ENCODE measurements around the gene IPPK. TPM values are rescaled to one million over a fixed set of nuclear protein-coding genes. Genes with fewer than 3 reads are reported as not detected.

The IPPK gene
- total RNA-seq, 2 experiments from 2014 or later: 9.6 to 10.9 TPM

DNA sequence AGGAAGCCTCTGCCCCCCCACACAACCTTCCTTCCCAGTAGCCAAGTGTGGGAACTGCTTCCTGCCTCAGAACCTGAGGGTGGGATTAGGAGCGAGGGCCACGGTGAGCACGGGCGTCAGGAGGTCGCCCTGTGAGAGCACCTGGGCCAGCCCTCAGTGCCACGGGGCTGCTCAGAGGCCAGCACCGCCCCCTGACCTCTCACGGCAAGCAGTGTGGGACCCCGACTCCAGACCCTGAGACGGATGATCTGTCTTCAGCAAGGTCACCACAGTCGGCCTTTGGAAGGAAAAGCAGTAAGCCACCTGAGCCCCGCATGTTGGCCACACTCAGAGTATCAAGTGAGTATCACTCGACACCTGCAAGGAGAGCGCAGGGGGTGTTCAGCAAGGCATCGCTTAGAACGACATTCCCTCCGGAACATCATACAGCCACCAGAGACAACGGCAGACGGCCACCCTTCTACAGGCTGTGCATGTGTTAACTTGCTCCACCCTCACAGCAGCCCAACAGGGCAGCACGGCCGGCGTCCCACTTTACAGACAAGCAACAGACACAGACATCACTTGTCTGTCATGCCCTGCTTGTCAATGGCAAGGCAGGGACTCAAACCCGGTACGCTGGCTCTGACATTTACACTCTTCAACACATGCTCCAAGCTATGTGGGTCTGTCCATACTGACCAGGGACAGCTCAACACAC lies 50.2 kb downstream of the IPPK start:
- CTCF ChIA-PET: interaction anchor here (1.1 kb wide), 1 partner anchor 481 kb away, joined by 3 read pairs; no protein-coding TSS in a partner anchor
- no peak overlapping the region for H3K4me3 Mint-ChIP-seq
- H3K27me3 Mint-ChIP-seq: no peaks in the 10 kb centered on the region
- POLR2A ChIA-PET: no interaction called here
- no peaks in the 10 kb centered on the region for H3K4me1 Mint-ChIP-seq
- H3K27ac Mint-ChIP-seq: no peak overlapping the region
- H3K9me3 Mint-ChIP-seq: no peaks in the 10 kb centered on the region
- H3K36me3 Mint-ChIP-seq (ENCODE audit: low read depth): peaks cover 34% of the 10 kb centered on the region
- DNase-seq: no peak

DNA sequence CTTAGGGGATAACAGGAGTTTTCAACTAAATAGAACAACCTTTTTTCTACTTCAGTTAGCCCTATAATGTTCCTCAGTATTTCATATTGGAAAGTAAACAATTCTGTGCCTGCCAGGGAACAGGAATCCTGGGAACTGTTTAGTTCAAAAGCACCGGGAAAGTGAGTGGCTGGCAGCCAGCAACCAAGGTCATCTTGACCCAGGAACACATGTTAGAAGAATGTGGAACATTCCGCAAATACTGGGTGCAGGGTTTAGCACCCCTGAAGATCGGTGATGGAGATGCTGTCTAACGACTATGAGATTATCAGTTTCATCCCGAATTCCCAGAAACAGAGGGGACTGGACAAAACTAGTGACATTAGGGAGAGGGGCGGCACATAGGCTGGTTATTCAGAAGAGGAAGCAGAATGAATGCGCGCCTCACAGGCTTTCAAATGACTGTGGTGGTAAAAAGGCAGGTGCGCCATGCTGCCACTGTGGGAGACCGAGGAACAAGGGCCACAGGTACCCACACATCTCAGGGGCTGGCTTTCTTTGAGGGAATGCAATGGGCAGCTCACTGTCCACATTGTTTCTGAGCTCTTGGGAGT lies 51.2 kb downstream of the IPPK start:
- no peaks in the 10 kb centered on the region for H3K4me1 Mint-ChIP-seq
- H3K27ac Mint-ChIP-seq: peak overlapping the region; percentile 19
- CTCF ChIA-PET: interaction anchor here (1.8 kb wide), 1 partner anchor 18 kb away, joined by 5 read pairs; no protein-coding TSS in a partner anchor
- H3K9me3 Mint-ChIP-seq: no peaks in the 10 kb centered on the region
- H3K4me3 Mint-ChIP-seq: no peak overlapping the region
- H3K27me3 Mint-ChIP-seq: no peaks in the 10 kb centered on the region
- DNase-seq: no peak
- H3K36me3 Mint-ChIP-seq (ENCODE audit: low read depth): peaks cover 34% of the 10 kb centered on the region
- POLR2A ChIA-PET: no interaction called here

DNA sequence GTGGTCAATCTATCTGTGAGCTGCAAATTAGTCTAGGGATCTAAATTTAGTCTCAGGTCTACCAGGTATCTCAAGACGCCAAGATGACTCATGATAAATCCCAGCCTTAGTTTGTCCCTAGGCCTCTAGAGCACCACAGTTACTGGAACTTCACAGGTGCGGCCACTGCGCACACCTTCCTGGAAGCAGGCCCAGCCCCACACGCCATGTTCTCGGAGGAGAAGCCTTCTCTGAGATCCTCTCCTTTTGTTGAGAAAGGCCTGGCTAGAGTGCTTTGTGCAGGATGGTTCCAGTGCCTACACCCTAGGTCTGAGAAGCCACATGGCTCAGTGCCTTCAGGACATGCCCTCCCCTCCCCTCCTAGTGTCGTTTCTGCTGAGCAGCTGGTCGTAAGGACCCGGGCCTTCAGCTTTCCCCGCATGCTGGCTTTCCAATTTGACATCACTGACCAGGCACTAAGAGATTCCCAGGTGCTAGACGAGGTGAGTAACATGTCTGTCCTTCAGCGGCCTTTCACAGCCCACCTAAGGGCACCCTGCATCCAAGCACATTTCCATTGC lies 51.9 kb downstream of the IPPK start:
- H3K27ac Mint-ChIP-seq: no peak overlapping the region
- no peak for DNase-seq
- no peaks in the 10 kb centered on the region for H3K4me1 Mint-ChIP-seq
- ChIA-PET POLR2A (no interaction called here), CTCF (interaction anchor here (1.6 to 1.8 kb wide), 2 partner anchors 17 to 21 kb away, joined by 4 to 5 read pairs; no protein-coding TSS in a partner anchor)
- no peaks in the 10 kb centered on the region for H3K27me3 Mint-ChIP-seq
- H3K4me3 Mint-ChIP-seq: no peak overlapping the region
- no peaks in the 10 kb centered on the region for H3K9me3 Mint-ChIP-seq
- H3K36me3 Mint-ChIP-seq (ENCODE audit: low read depth): peaks cover 30% of the 10 kb centered on the region

DNA sequence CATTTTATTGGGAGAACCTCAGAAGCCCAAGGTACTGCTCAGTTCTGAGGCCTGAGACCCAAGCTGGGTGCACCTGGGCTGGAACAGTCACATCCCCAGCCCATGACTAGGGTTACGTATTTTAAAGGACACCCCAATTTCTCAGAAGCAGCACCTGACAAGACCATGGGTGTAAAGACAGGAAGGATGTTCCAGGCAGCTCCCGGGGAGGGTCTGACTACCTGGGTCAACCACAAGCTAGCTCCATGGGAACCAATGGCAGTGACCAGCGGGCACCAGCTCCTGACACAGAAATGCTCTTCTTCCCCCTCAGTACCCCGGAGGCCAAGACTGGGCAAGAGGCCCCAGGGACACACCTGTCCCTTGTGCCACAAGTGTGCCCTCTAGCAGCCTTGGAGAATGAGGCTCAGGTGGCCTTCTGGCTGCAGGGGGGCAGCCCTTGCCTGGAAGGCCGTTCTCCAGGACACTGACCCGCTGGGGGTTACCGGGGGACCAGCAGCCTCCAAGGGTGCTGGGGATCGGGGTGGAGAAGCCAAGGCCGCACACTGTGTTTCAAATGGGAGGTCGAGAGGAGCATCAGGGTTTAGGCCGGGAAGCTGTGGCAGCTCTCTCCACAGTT lies 52.6 kb downstream of the IPPK start:
- no peaks in the 10 kb centered on the region for H3K27me3 Mint-ChIP-seq
- peaks cover 32% of the 10 kb centered on the region for H3K36me3 Mint-ChIP-seq (ENCODE audit: low read depth)
- H3K4me1 Mint-ChIP-seq: no peaks in the 10 kb centered on the region
- H3K4me3 Mint-ChIP-seq: no peak overlapping the region
- no peaks in the 10 kb centered on the region for H3K9me3 Mint-ChIP-seq
- ChIA-PET CTCF (interaction anchor here (0.9 to 1.8 kb wide), 3 partner anchors 16 to 479 kb away, joined by 3 to 5 read pairs (median 4); no protein-coding TSS in a partner anchor), POLR2A (no interaction called here)
- peak overlapping the region; percentile 62 for H3K27ac Mint-ChIP-seq
- no peak for DNase-seq

DNA sequence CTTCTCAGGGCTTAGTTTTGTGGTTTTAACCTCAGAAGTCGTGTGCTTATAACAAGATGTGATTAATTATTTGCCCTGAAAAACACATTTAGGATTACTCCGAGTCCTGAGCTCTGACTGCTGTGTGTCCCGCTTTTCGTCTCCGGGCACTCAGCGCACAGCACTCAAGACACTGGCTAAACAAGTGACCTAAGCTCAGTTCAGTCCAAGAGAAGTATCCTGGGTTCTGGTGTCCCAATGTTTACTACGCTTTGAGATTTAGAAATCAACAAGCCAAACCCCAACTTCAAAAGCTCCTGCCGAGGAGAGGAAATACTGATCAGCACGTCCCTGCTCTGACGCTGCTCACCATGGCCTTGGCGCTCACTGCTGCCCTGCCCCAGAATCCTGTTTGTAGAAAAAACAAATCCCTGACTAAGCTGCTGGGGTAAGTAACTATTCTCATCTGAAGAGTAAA lies 53.2 kb downstream of the IPPK start:
- ChIA-PET CTCF (interaction anchor here (0.6 to 1.8 kb wide), 5 partner anchors 16 to 478 kb away, joined by 3 to 5 read pairs (median 4); no protein-coding TSS in a partner anchor), POLR2A (no interaction called here)
- no peaks in the 10 kb centered on the region for H3K27me3 Mint-ChIP-seq
- H3K27ac Mint-ChIP-seq: no peak overlapping the region
- no peak for DNase-seq
- H3K36me3 Mint-ChIP-seq (ENCODE audit: low read depth): peaks cover 38% of the 10 kb centered on the region
- H3K4me3 Mint-ChIP-seq: no peak overlapping the region
- no peaks in the 10 kb centered on the region for H3K9me3 Mint-ChIP-seq
- H3K4me1 Mint-ChIP-seq: no peaks in the 10 kb centered on the region

DNA sequence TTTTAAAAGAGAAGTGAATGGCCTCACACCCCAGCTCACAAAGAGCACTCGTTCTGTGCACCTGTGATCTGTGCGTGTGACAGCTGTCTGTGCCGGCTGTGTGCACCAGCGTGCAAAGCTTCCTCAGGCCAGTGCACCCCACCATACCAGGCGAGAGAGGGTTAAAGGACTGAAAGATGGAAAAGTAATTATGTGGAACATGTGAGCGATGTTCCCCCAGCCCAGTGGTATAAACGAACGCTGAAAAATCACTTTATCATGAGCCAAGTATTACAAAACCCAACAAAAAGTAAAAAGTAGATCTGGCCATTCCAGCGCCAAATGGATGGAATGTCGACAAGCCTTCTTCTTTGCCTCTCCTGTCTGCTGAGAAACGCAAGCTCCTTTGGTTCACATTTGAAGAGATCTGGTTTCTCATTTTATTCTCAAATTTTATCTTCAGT lies 53.7 kb downstream of the IPPK start:
- Mint-ChIP-seq H3K9me3 (no peaks in the 10 kb centered on the region), H3K4me3 (no peak overlapping the region), H3K27me3 (no peaks in the 10 kb centered on the region), H3K4me1 (no peaks in the 10 kb centered on the region), H3K36me3 (ENCODE audit: low read depth) (peaks cover 41% of the 10 kb centered on the region), H3K27ac (no peak overlapping the region)
- ChIA-PET POLR2A (no interaction called here), CTCF (interaction anchor here (0.6 to 1.0 kb wide), 2 partner anchors 220 to 476 kb away, joined by 3 to 4 read pairs; no protein-coding TSS in a partner anchor)
- no peak for DNase-seq

DNA sequence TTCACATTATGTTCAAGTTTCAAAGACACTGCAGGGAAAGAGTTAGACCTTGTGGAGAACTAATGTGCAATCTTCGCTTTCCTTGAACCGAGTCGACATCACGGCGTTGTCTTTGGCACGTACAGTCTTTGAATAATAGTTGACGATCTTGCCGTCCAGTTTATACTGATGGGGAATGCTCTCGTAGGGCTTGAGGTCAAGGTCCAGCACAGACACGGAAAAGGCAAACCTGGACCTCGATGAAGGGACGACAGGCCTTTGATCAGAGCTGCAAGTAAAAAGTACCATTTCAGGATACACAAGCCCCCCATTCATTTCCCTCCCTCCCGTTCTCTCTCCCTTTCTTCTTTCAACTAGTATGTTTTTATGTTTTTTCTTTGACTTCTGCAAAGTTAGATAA lies 54.1 kb downstream of the IPPK start:
- Mint-ChIP-seq H3K9me3 (no peaks in the 10 kb centered on the region), H3K36me3 (ENCODE audit: low read depth) (peaks cover 43% of the 10 kb centered on the region), H3K4me3 (no peak overlapping the region), H3K27ac (no peak overlapping the region), H3K4me1 (no peaks in the 10 kb centered on the region), H3K27me3 (no peaks in the 10 kb centered on the region)
- no peak for DNase-seq
- CTCF ChIA-PET: interaction anchor here (1.0 kb wide), 1 partner anchor 476 kb away, joined by 3 read pairs; no protein-coding TSS in a partner anchor
- POLR2A ChIA-PET: no interaction called here

DNA sequence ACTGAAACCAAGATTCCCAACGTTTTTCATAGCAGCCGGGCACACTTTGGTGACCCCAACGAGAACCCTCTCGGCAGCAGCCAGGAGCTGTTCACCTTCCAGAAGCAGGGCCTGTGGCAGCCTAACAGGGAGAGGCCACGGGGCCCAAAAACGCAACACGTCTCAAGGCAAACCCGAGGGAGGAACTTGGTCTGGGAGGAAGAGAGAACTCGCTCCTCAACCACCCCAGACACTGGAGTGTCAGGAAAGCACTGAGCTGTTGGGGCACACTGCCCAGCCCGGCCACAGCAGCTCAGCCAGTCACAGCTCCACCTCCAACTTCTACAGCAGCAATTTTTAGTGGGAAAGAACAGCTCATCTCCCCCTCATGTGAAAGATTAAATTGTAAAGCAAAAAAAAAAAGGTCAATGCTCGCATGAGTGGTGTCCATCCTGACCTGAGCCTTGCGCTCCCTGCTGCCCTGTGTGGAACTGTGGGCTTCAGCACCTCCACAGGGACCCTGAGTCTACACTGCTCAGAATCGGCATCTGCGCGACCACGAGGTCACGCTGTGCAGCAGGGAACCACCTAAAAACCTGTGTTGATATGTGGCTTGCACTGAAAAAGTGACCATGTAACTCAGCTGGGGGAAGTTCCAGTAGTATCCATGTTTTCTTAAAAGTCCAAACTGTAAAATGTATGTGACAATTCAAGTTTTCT lies 55.0 kb downstream of the IPPK start:
- no peaks in the 10 kb centered on the region for H3K9me3 Mint-ChIP-seq
- no peaks in the 10 kb centered on the region for H3K4me1 Mint-ChIP-seq
- no peak for DNase-seq
- ChIA-PET CTCF (no interaction called here), POLR2A (no interaction called here)
- peaks cover 43% of the 10 kb centered on the region for H3K36me3 Mint-ChIP-seq (ENCODE audit: low read depth)
- H3K27ac Mint-ChIP-seq: no peak overlapping the region
- H3K4me3 Mint-ChIP-seq: no peak overlapping the region
- no peaks in the 10 kb centered on the region for H3K27me3 Mint-ChIP-seq

DNA sequence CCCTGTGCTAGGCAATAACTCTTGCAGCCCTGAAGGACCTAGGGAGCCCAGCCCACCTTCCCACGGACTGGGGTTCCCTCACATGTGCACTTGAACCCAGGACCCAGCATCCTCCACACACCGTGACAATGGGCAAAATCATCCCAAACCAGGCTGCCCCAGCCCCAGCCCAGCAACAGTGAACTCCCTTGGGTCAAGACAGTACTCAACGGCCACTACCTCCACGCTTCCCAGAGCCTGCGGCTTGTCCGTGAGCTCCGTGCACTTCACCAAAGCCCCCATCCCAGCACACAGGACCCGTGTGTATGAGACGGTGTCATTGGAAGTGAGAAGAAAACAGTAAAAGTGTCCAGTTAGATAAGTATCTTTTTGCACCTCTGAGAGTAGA lies 55.8 kb downstream of the IPPK start:
- Mint-ChIP-seq H3K27ac (peak overlapping the region; percentile 19), H3K4me1 (no peaks in the 10 kb centered on the region), H3K36me3 (ENCODE audit: low read depth) (peaks cover 38% of the 10 kb centered on the region), H3K4me3 (no peak overlapping the region), H3K9me3 (no peaks in the 10 kb centered on the region), H3K27me3 (no peaks in the 10 kb centered on the region)
- CTCF ChIA-PET: no interaction called here
- DNase-seq: no peak
- POLR2A ChIA-PET: no interaction called here

DNA sequence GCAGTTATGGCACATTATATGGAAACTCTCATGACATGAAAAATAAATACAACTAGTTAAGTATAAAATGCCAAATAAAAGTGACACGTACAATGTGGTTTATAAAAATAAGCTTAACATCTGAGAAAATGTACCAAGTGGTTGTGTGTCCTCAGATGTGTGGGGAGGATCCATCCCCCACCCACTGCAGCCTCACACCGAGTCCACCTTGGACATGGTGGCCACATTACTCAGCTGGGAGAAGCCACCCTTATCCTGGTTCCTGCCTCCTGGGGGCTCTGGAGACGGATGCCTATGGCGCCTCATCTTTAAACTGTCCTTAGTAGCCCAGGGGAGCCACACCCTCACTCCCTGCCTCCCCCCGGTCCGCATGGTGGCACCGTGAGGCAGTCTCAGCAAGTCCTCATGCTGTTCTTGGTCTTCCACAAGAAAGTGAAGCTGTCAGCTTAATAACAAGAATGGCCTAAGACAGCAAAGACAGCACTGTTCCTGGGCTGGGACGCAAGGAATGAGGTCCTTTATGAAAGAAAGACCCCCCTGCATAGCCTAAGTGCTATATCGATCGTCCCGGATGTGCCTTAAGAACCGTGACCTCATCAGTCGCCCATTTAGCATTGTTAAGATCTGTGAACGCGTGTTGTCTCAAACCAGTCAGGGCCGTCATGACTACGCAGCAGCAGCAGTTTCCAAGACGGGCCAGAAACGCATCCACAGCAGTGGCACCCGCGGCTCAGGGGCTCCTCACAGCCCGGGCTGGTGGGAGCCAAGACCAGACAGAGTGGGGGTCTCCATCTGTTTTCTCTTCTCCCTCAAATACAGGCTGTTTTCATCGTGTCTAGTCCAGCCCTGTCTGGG lies 56.4 kb downstream of the IPPK start:
- Mint-ChIP-seq H3K9me3 (no peaks in the 10 kb centered on the region), H3K27me3 (no peaks in the 10 kb centered on the region), H3K27ac (peak overlapping the region; percentile 19), H3K4me1 (no peaks in the 10 kb centered on the region), H3K4me3 (no peak overlapping the region), H3K36me3 (ENCODE audit: low read depth) (peaks cover 33% of the 10 kb centered on the region)
- ChIA-PET POLR2A (no interaction called here), CTCF (interaction anchor here (0.7 kb wide), 1 partner anchor 266 kb away, joined by 4 read pairs; no protein-coding TSS in a partner anchor)
- no peak for DNase-seq

DNA sequence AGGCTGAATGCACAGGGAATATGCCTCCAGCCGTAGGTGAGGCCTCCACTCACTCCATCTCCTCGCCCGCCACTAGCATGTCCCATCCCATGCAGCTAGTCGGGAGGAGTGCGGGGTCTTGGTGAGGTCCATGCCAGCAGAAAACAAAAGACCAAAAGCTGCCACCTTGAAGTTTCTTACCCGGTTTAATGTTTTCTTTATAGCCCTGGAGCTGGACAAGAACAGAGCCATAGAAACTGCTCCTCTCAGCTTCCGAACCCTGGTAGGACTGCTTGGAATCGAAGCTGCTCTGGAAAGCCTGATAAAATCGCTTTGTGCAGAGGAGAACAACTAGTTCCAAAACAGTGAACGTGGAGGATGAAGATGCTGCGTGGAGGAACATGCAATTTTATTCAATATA lies 57.1 kb downstream of the IPPK start:
- Mint-ChIP-seq H3K4me3 (no peak overlapping the region), H3K36me3 (ENCODE audit: low read depth) (peaks cover 33% of the 10 kb centered on the region), H3K27me3 (no peaks in the 10 kb centered on the region), H3K9me3 (no peaks in the 10 kb centered on the region), H3K27ac (no peak overlapping the region), H3K4me1 (no peaks in the 10 kb centered on the region)
- no peak for DNase-seq
- POLR2A ChIA-PET: no interaction called here
- CTCF ChIA-PET: interaction anchor here (0.7 kb wide), 1 partner anchor 265 kb away, joined by 4 read pairs; no protein-coding TSS in a partner anchor

DNA sequence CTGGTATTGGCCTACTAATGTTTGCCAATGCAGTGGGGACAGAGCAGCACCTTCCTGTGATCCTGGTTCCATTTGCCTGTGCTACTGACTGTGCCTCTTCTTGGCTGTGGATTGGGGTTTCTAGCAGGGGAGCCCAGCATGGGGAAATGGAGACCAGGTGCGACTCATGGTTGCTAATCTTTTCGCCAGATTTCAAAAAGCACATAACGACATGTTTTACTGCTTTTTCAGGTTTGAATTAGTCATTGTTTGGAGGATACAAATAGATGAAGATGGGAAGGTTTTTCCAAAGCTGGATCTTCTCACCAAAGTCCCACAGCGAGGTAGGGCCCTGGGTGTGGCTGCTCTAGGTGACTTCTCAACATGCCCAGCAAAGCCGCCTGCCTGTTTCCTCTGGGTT lies 57.6 kb downstream of the IPPK start:
- POLR2A ChIA-PET: no interaction called here
- Mint-ChIP-seq H3K27ac (no peak overlapping the region), H3K4me3 (no peak overlapping the region), H3K4me1 (no peaks in the 10 kb centered on the region), H3K27me3 (no peaks in the 10 kb centered on the region), H3K9me3 (no peaks in the 10 kb centered on the region), H3K36me3 (ENCODE audit: low read depth) (peaks cover 33% of the 10 kb centered on the region)
- CTCF ChIA-PET: no interaction called here
- DNase-seq: no peak

Data from activated CD4-positive, alpha-beta T cell treated with anti-CD3 and anti-CD28 coated beads, Interleukin-2, amount 10 ng/mL, durations not matched to agents 7 days and 5 days (primary cell).